ENCODE results near the gene NOS1.

- TF ChIP-seq EP300 (IDR thresholded peaks at IDR 0.05; ENCODE audit: low read depth): no peak
- TF ChIP-seq, protein P1, sequence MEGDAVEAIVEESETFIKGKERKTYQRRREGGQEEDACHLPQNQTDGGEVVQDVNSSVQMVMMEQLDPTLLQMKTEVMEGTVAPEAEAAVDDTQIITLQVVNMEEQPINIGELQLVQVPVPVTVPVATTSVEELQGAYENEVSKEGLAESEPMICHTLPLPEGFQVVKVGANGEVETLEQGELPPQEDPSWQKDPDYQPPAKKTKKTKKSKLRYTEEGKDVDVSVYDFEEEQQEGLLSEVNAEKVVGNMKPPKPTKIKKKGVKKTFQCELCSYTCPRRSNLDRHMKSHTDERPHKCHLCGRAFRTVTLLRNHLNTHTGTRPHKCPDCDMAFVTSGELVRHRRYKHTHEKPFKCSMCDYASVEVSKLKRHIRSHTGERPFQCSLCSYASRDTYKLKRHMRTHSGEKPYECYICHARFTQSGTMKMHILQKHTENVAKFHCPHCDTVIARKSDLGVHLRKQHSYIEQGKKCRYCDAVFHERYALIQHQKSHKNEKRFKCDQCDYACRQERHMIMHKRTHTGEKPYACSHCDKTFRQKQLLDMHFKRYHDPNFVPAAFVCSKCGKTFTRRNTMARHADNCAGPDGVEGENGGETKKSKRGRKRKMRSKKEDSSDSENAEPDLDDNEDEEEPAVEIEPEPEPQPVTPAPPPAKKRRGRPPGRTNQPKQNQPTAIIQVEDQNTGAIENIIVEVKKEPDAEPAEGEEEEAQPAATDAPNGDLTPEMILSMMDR (IDR thresholded peaks at IDR 0.05): no peak
- no peak for TF ChIP-seq POLR2AphosphoS5 (IDR thresholded peaks at IDR 0.05)
- TF ChIP-seq POLR2A (IDR thresholded peaks at IDR 0.05): no peak
Measured at GRCh38 chr12:117359029-117359845, 2.2 kb downstream of the NOS1 start.

All from transverse colon (tissue), 4 donors.